WTC11 (cell line): ENCODE measurements around the gene CCDC68. TPM values are rescaled to one million over a fixed set of nuclear protein-coding genes. Genes with fewer than 3 reads are reported as not detected.

Source experiments
- ATAC-seq: fragments of 200-7000 bp; cut with Tn5 transposase; 2 replicates; pipeline ENCODE4 v1.10.0; 2021; ENCODE audit warnings: mild to moderate bottlenecking, moderate library complexity
- CTCF ChIA-PET: fragments of 300-600 bp; sonication (Branson Sonifier 250); formaldehyde crosslinking; loops from one replicate; lab custom pipeline; 2021; ENCODE audit warnings: antibody characterized with exemption; lab: Charles Lee
- POLR2A ChIA-PET: fragments of 350-600 bp; sonication (Branson Sonifier 250); formaldehyde crosslinking; loops from one replicate; lab custom pipeline; 2021; ENCODE audit warnings: antibody characterized with exemption; lab: Charles Lee
- DNase-seq: peaks from one replicate; pipeline ENCODE4 v3.0.0; 2021; ENCODE audit warnings: low spot score
- H3K27ac Mint-ChIP-seq: 2 replicates; pipeline ENCODE4 v1.8.0; 2021; ENCODE audit warnings: mixed read lengths
- H3K27me3 Mint-ChIP-seq: 2 replicates; pipeline ENCODE4 v1.8.0; 2021; ENCODE audit warnings: low read depth, mild to moderate bottlenecking, moderate library complexity, mixed read lengths
- H3K36me3 Mint-ChIP-seq: 2 replicates; pipeline ENCODE4 v1.8.0; 2021; ENCODE audit warnings: mixed read lengths
- H3K4me1 Mint-ChIP-seq: 2 replicates; pipeline ENCODE4 v1.8.0; 2022; ENCODE audit warnings: mixed read lengths
- H3K4me3 Mint-ChIP-seq: 2 replicates; pipeline ENCODE4 v1.8.0; 2021; ENCODE audit warnings: mild to moderate bottlenecking, moderate library complexity, mixed read lengths
- H3K9me3 Mint-ChIP-seq: 2 replicates; pipeline ENCODE4 v1.8.0; 2021; ENCODE audit warnings: mixed read lengths
- ARID4B ChIP-seq: sonication (generic); formaldehyde crosslinking; IDR thresholded peaks from 2 replicates; pipeline ENCODE4 v1.8.0; 2023; ENCODE audit warnings: missing genetic modification reagents, mild to moderate bottlenecking, borderline replicate concordance
- ATF6 ChIP-seq: sonication (generic); formaldehyde crosslinking; IDR thresholded peaks from 2 replicates; pipeline ENCODE4 v1.8.1; 2023; ENCODE audit warnings: mild to moderate bottlenecking, missing genetic modification reagents
- CREM ChIP-seq: sonication (generic); formaldehyde crosslinking; IDR thresholded peaks from 2 replicates; pipeline ENCODE4 v1.8.1; 2022; ENCODE audit warnings: mild to moderate bottlenecking, missing genetic modification reagents, moderate library complexity
- GRHL2 ChIP-seq: fragments of 250-450 bp; sonication (Bioruptor Pico); IDR thresholded peaks from 2 replicates; pipeline ENCODE4 v1.8.0; 2022; ENCODE audit warnings: mild to moderate bottlenecking, moderate library complexity; ENCODE audit not compliant: insufficient replicate concordance, severe bottlenecking
- IRF1 ChIP-seq: sonication (generic); formaldehyde crosslinking; IDR thresholded peaks from 2 replicates; pipeline ENCODE4 v1.8.0; 2023; ENCODE audit warnings: missing genetic modification reagents
- JAZF1 ChIP-seq: fragments of 250-450 bp; sonication (Bioruptor Pico); IDR thresholded peaks from 2 replicates; pipeline ENCODE4 v1.9.0; 2021; ENCODE audit warnings: moderate library complexity, mild to moderate bottlenecking, inconsistent platforms
- MLX ChIP-seq: sonication (generic); formaldehyde crosslinking; IDR thresholded peaks from 2 replicates; pipeline ENCODE4 v1.8.1; 2023; ENCODE audit warnings: mild to moderate bottlenecking, missing genetic modification reagents, moderate library complexity
- NFATC4 ChIP-seq: fragments of 250-450 bp; sonication (Bioruptor Pico); IDR thresholded peaks from 2 replicates; pipeline ENCODE4 v1.9.0; 2021; ENCODE audit warnings: mild to moderate bottlenecking
- NR1H2 ChIP-seq: sonication (generic); formaldehyde crosslinking; IDR thresholded peaks from 2 replicates; pipeline ENCODE4 v1.9.0; 2021; ENCODE audit warnings: mild to moderate bottlenecking, moderate library complexity, missing genetic modification reagents
- NR3C1 ChIP-seq: sonication (generic); formaldehyde crosslinking; conservative IDR thresholded peaks from 2 replicates; pipeline ENCODE4 v1.8.1; 2023; ENCODE audit warnings: low read depth, mild to moderate bottlenecking, missing genetic modification reagents
- RELA ChIP-seq: sonication (generic); formaldehyde crosslinking; IDR thresholded peaks from 2 replicates; pipeline ENCODE4 v1.8.1; 2022; ENCODE audit warnings: missing genetic modification reagents, mild to moderate bottlenecking, borderline replicate concordance
- SMAD4 ChIP-seq: sonication (generic); formaldehyde crosslinking; IDR thresholded peaks from 2 replicates; pipeline ENCODE4 v1.8.0; 2022; ENCODE audit warnings: mild to moderate bottlenecking, missing genetic modification reagents
- TCF7 ChIP-seq: sonication (generic); formaldehyde crosslinking; IDR thresholded peaks from 2 replicates; pipeline ENCODE4 v1.8.0; 2022; ENCODE audit warnings: mild to moderate bottlenecking, low read depth, missing genetic modification reagents, moderate library complexity
- ZMAT4 ChIP-seq: fragments of 250-450 bp; sonication (Bioruptor Pico); IDR thresholded peaks from 2 replicates; pipeline ENCODE4 v1.9.0; 2021; ENCODE audit warnings: mild to moderate bottlenecking
- ZNF416 ChIP-seq: fragments of 250-450 bp; sonication (Bioruptor Pico); IDR thresholded peaks from 2 replicates; pipeline ENCODE4 v1.9.0; 2021; ENCODE audit warnings: mild to moderate bottlenecking, inconsistent platforms
- ZNF423 ChIP-seq: fragments of 250-450 bp; sonication (Bioruptor Pico); IDR thresholded peaks from 2 replicates; pipeline ENCODE4 v2.1.2; 2022; ENCODE audit warnings: mild to moderate bottlenecking, moderate library complexity
- total RNA-seq: library from RNA; stranded (reverse); gene quantifications from 3 replicates; pipeline ENCODE4 v1.2.3, GENCODE V29; 2021

CCDC68 gene
- total RNA-seq, 1 experiment from 2014 or later, result 0.92 TPM

- TF ChIP-seq ZNF423, result no peak
- no peak for TF ChIP-seq ATF6 (CRISPR knock-in tag)
- no peak for TF ChIP-seq JAZF1
- TF ChIP-seq TCF7 (CRISPR knock-in tag), result no peak
These were observed 47.7 kb downstream of the CCDC68 start (continued) for GRCh38 chr18:54911551-54911950.

- Mint-ChIP-seq H3K4me3 (no peak overlapping the region), H3K27me3 (no peaks in the 10 kb centered on the region), H3K9me3 (no peaks in the 10 kb centered on the region), H3K36me3 (no peaks in the 10 kb centered on the region), H3K4me1 (no peaks in the 10 kb centered on the region; the same call in 1 of the 2 replicates), H3K27ac (no peak overlapping the region)
- TF ChIP-seq NFATC4 (CRISPR knock-in tag), result no peak
- TF ChIP-seq GRHL2 (CRISPR knock-in tag), result no peak
- no peak for TF ChIP-seq NR3C1 (CRISPR knock-in tag)
- TF ChIP-seq CREM (CRISPR knock-in tag), result no peak
- no peak for TF ChIP-seq SMAD4 (CRISPR knock-in tag)
- no peak for TF ChIP-seq NR1H2 (CRISPR knock-in tag)
- TF ChIP-seq ARID4B (CRISPR knock-in tag), result no peak
- TF ChIP-seq ZNF416 (CRISPR knock-in tag), result no peak
- no peak for TF ChIP-seq RELA (CRISPR knock-in tag)
- TF ChIP-seq MLX (CRISPR knock-in tag), result no peak
- no peak for TF ChIP-seq IRF1 (CRISPR knock-in tag)
- no peak for TF ChIP-seq ZMAT4 (CRISPR knock-in tag)
- ChIA-PET CTCF (interaction anchor here (0.9 to 1.2 kb wide), 2 partner anchors 8 to 227 kb away, joined by 3 read pairs; no protein-coding TSS in a partner anchor), POLR2A (no interaction called here)
- DNase-seq, result no peak
- ATAC-seq, result no peak
These were observed 48.9 kb downstream of the CCDC68 start for GRCh38 chr18:54910161-54910919.
